ENCODE data around the gene STXBP1.

Gene STXBP1

GRCh38 chr9:127706836-127707241 lies 94.8 kb downstream of the STXBP1 start, which contains the start of gene CFAP157:
CFAP157 (plus strand) TSS chr9:127706988; CDS start chr9:127707032, 44 bp downstream.
- Histone ChIP-seq H3F3A (ENCODE audit: insufficient read depth) (no peaks in the 10 kb centered on the region), H3K27ac (ENCODE audit: low read depth, low read length) (no peak within 1 kb of the TSS), H3K79me2 (ENCODE audit: insufficient read depth, low read length) (no peaks in the 10 kb centered on the region), H3K9me3 (ENCODE audit: insufficient read depth, low read length) (no peaks in the 10 kb centered on the region; the same call in 1 of the 2 replicates), H3K4me2 (ENCODE audit: low read depth, low read length, poor library complexity, severe bottlenecking) (no peak within 1 kb of the TSS), H2AFZ (ENCODE audit: low read depth, low read length, severe bottlenecking) (no peak within 1 kb of the TSS), H4K20me1 (ENCODE audit: low read depth, low read length) (no peaks in the 10 kb centered on the region), H3K9ac (ENCODE audit: low read length) (no peak within 1 kb of the TSS), H3K27me3 (ENCODE audit: low read length) (no peaks in the 10 kb centered on the region), H3K9me2 (replicated peaks; ENCODE audit: insufficient read depth, low read length) (no peaks in the 10 kb centered on the region), H3K4me3 (ENCODE audit: insufficient read depth, low read length, poor library complexity, severe bottlenecking) (no peak within 1 kb of the TSS), H3K36me3 (ENCODE audit: low read length) (no peaks in the 10 kb centered on the region)
- TF ChIP-seq, protein P1, sequence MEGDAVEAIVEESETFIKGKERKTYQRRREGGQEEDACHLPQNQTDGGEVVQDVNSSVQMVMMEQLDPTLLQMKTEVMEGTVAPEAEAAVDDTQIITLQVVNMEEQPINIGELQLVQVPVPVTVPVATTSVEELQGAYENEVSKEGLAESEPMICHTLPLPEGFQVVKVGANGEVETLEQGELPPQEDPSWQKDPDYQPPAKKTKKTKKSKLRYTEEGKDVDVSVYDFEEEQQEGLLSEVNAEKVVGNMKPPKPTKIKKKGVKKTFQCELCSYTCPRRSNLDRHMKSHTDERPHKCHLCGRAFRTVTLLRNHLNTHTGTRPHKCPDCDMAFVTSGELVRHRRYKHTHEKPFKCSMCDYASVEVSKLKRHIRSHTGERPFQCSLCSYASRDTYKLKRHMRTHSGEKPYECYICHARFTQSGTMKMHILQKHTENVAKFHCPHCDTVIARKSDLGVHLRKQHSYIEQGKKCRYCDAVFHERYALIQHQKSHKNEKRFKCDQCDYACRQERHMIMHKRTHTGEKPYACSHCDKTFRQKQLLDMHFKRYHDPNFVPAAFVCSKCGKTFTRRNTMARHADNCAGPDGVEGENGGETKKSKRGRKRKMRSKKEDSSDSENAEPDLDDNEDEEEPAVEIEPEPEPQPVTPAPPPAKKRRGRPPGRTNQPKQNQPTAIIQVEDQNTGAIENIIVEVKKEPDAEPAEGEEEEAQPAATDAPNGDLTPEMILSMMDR (IDR thresholded peaks at IDR 0.05; ENCODE audit: insufficient read depth, low read length, poor library complexity, severe bottlenecking), result no peak
- no peak for TF ChIP-seq EZH2phosphoT487 (conservative IDR thresholded peaks at IDR 0.05; ENCODE audit: low read length)

GRCh38 chr9:127707766-127708165 lies 95.7 kb downstream of the STXBP1 start:
- H3K4me3 ChIP-seq (ENCODE audit: insufficient read depth, low read length, poor library complexity, severe bottlenecking), result no peak overlapping the region
- H2AFZ ChIP-seq (ENCODE audit: low read depth, low read length, severe bottlenecking), result no peak overlapping the region
- H3K27me3 ChIP-seq (ENCODE audit: low read length), result no peaks in the 10 kb centered on the region
- no peaks in the 10 kb centered on the region; the same call in 1 of the 2 replicates for H3K9me3 ChIP-seq (ENCODE audit: insufficient read depth, low read length)
- H3F3A ChIP-seq (ENCODE audit: insufficient read depth), result no peaks in the 10 kb centered on the region
- no peaks in the 10 kb centered on the region for H4K20me1 ChIP-seq (ENCODE audit: low read depth, low read length)
- no peak overlapping the region for H3K9ac ChIP-seq (ENCODE audit: low read length)
- TF ChIP-seq EZH2phosphoT487 (conservative IDR thresholded peaks at IDR 0.05; ENCODE audit: low read length), result no peak
- TF ChIP-seq, protein P1 (IDR thresholded peaks at IDR 0.05; ENCODE audit: insufficient read depth, low read length, poor library complexity, severe bottlenecking), result peak; percentile 28
- H3K4me2 ChIP-seq (ENCODE audit: low read depth, low read length, poor library complexity, severe bottlenecking), result no peak overlapping the region
- no peaks in the 10 kb centered on the region for H3K79me2 ChIP-seq (ENCODE audit: insufficient read depth, low read length)
- no peak overlapping the region for H3K27ac ChIP-seq (ENCODE audit: low read depth, low read length)
- H3K36me3 ChIP-seq (ENCODE audit: low read length), result no peaks in the 10 kb centered on the region
- no peaks in the 10 kb centered on the region for H3K9me2 ChIP-seq (replicated peaks; ENCODE audit: insufficient read depth, low read length)

- Histone ChIP-seq H3K4me2 (ENCODE audit: low read depth, low read length, poor library complexity, severe bottlenecking) (no peak overlapping the region), H4K20me1 (ENCODE audit: low read depth, low read length) (no peaks in the 10 kb centered on the region), H3K27me3 (ENCODE audit: low read length) (no peaks in the 10 kb centered on the region), H3K4me3 (ENCODE audit: insufficient read depth, low read length, poor library complexity, severe bottlenecking) (no peak overlapping the region), H3K27ac (ENCODE audit: low read depth, low read length) (no peak overlapping the region), H3K9ac (ENCODE audit: low read length) (no peak overlapping the region), H3F3A (ENCODE audit: insufficient read depth) (no peaks in the 10 kb centered on the region), H2AFZ (ENCODE audit: low read depth, low read length, severe bottlenecking) (no peak overlapping the region), H3K79me2 (ENCODE audit: insufficient read depth, low read length) (no peaks in the 10 kb centered on the region), H3K9me3 (ENCODE audit: insufficient read depth, low read length) (no peaks in the 10 kb centered on the region; the same call in 1 of the 2 replicates), H3K9me2 (replicated peaks; ENCODE audit: insufficient read depth, low read length) (no peaks in the 10 kb centered on the region), H3K36me3 (ENCODE audit: low read length) (no peaks in the 10 kb centered on the region)
- TF ChIP-seq, protein P1 (IDR thresholded peaks at IDR 0.05; ENCODE audit: insufficient read depth, low read length, poor library complexity, severe bottlenecking), result no peak
- TF ChIP-seq EZH2phosphoT487 (conservative IDR thresholded peaks at IDR 0.05; ENCODE audit: low read length), result no peak
Observed at GRCh38 chr9:127708952-127709587, 97.0 kb downstream of the STXBP1 start.
